Measurements from ENCODE around the gene SEC16B. TPM values are rescaled to one million over a fixed set of nuclear protein-coding genes. Genes with fewer than 3 reads are reported as not detected.

The SEC16B gene
- total and polyA plus RNA-seq, 2 of the 8 experiments (the other 6 are each of a cell fraction or from before 2014, with no cell fraction given): 0.56 to 0.94 TPM

DNA sequence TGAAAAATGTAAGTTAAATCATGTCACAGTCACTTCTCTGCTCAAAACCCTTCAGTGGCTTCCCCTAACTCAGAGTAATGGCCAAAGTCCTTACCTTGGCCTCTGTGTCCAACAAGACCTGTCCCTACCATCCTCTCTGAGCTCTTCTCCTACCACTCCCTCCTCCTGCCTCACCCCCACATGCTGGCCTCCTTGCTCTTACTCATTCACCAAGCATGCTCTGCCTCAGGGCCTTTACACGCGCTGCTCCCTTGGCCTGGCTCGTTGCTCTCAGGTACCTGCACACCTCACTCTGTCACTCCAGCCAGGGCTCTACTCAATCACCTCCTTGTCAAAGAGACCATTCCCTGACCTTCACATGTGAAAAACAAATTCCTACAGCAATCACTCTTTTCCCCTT lies 54.2 kb downstream of the SEC16B start:
- Histone ChIP-seq H2BK20ac (ENCODE audit: low read length) (no peak overlapping the region), H3K9me3 (ENCODE audit: insufficient read depth in 2 of 2, low read depth in 1 of 2, low read length in 1 of 2) (no peaks in the 10 kb centered on the region), H4K91ac (replicated peaks; ENCODE audit: insufficient read length, low read length) (no peak overlapping the region), H2BK12ac (ENCODE audit: low read depth, low read length) (no peak overlapping the region), H2AFZ (ENCODE audit: low read length) (no peak overlapping the region), H4K20me1 (replicated peaks in 1 of 2; ENCODE audit: control insufficient read depth in 1 of 2, insufficient read depth in 2 of 2, low read length in 2 of 2) (no peaks in the 10 kb centered on the region), H3K9ac (replicated peaks in 1 of 4; ENCODE audit: extremely low read depth in 1 of 4, low read depth in 3 of 4, low read length in 3 of 4) (no peak overlapping the region), H3K4me3 (ENCODE audit: extremely low read depth in 1 of 4, insufficient read depth in 2 of 4, low read depth in 3 of 4, low read length in 4 of 4) (no peak overlapping the region), H2BK15ac (ENCODE audit: low read length) (no peak overlapping the region), H3K36me3 (ENCODE audit: control insufficient read depth in 2 of 4, insufficient read depth in 4 of 4, low read length in 3 of 4) (no peaks in the 10 kb centered on the region), H3K79me2 (ENCODE audit: control insufficient read depth in 1 of 2, insufficient read depth in 2 of 2, low read length in 2 of 2) (no peaks in the 10 kb centered on the region), H2BK120ac (replicated peaks; ENCODE audit: low read depth, low read length) (no peak overlapping the region), H3K4me1 (replicated peaks in 1 of 4; ENCODE audit: control insufficient read depth in 3 of 4, insufficient read depth in 4 of 4, low read length in 3 of 4) (no peaks in the 10 kb centered on the region), H2AK5ac (ENCODE audit: low read depth, low read length) (no peak overlapping the region), H4K8ac (ENCODE audit: extremely low read depth, insufficient read depth, low read length) (no peak overlapping the region), H3K27me3 (replicated peaks in 1 of 4; ENCODE audit: control insufficient read depth in 3 of 4, extremely low read depth in 1 of 4, insufficient read depth in 3 of 4, low read length in 3 of 4) (no peaks in the 10 kb centered on the region; a peak in 1 of 7 replicates), H4K5ac (ENCODE audit: insufficient read length, low read depth, low read length) (no peak overlapping the region), H3K56ac (replicated peaks; ENCODE audit: insufficient read length, low read depth, low read length) (no peak overlapping the region), H3K27ac (ENCODE audit: low read depth, low read length) (no peak overlapping the region), H3K79me1 (ENCODE audit: low read depth, low read length) (no peaks in the 10 kb centered on the region), H3K23ac (ENCODE audit: insufficient read length) (no peak overlapping the region), H3K14ac (ENCODE audit: insufficient read length) (no peak overlapping the region), H2BK5ac (ENCODE audit: low read depth, low read length) (no peak overlapping the region), H3K4ac (replicated peaks; ENCODE audit: insufficient read length, low read depth, low read length) (no peak overlapping the region), H3K23me2 (ENCODE audit: low read depth, low read length) (no peaks in the 10 kb centered on the region), H3K4me2 (ENCODE audit: insufficient read depth in 1 of 2, low read depth in 2 of 2, low read length in 2 of 2) (no peak overlapping the region), H3K18ac (ENCODE audit: extremely low read depth, low read length) (no peak overlapping the region)
- no peak for DNase-seq (ENCODE audit: low read depth in 1 of 2, low spot score in 2 of 2)
- TF ChIP-seq JUND (IDR thresholded peaks at IDR 0.05; ENCODE audit: low read length) (no peak), KDM5A (IDR thresholded peaks at IDR 0.05; ENCODE audit: low read length) (no peak)
- 97% methylated on average over 3 of the region's 3 CpGs; no CpG with 5 or more reads in 1 of the 2 experiments for WGBS, 2 experiments (ENCODE audit: extremely low coverage in 1 of 2, insufficient coverage in 1 of 2, insufficient read length in 1 of 2, insufficient replicate concordance in 2 of 2, low coverage in 1 of 2, low lambda C conversion rate in 2 of 2, missing lambda C conversion rate in 1 of 2)
- ChIA-PET CTCF (ENCODE audit: partially characterized antibody) (interaction anchor here (1.3 to 4.9 kb wide), 7 partner anchors 11 to 962 kb away, joined by 4 to 17 read pairs (median 9); no protein-coding TSS in a partner anchor), POLR2A (ENCODE audit: partially characterized antibody) (interaction anchor here (0.6 kb wide), 1 partner anchor 103 kb away, joined by 3 read pairs; no protein-coding TSS in a partner anchor)
- FAIRE-seq: no peak

Measured in H1 (cell line).